ENCODE data around the gene TCP11L2.

Gene TCP11L2

DNA sequence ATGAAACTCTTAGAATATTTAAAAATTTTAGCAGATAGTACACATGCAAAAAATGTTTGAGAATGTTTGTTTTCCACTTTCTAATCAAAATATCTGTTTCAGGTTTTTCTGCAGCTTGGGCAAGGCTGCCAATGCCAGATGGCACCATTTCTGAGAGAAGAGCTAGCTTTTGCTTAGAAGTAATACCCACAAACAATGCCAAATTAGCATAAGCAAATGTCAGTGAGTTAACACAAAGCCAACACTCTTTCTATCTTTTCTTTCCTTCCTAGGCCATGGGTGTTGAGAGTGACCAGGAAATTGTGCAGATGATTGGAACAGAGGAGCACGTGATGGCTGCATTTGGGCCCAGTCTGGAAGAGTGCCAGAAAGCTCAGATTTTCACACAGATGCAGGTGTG, 90.2 kb downstream of the TCP11L2 start:
- Histone ChIP-seq H3K4me1 (ENCODE audit: low read depth, poor library complexity, severe bottlenecking) (no peaks in the 10 kb centered on the region), H3K4me3 (IDR thresholded peaks at IDR 0.05; ENCODE audit: insufficient read depth, low read depth, low read length) (no peak overlapping the region), H3K36me3 (ENCODE audit: insufficient read depth) (no peaks in the 10 kb centered on the region), H3K9ac (no peak overlapping the region), H3K79me2 (ENCODE audit: insufficient read depth, low read depth) (no peaks in the 10 kb centered on the region), H3K4me2 (no peak overlapping the region), H3K27me3 (ENCODE audit: insufficient read depth, low read depth) (no peaks in the 10 kb centered on the region), H2AFZ (ENCODE audit: low read depth) (no peak overlapping the region), H3K27ac (no peak overlapping the region), H4K20me1 (ENCODE audit: insufficient read depth) (no peaks in the 10 kb centered on the region)
- TF ChIP-seq, protein P1, sequence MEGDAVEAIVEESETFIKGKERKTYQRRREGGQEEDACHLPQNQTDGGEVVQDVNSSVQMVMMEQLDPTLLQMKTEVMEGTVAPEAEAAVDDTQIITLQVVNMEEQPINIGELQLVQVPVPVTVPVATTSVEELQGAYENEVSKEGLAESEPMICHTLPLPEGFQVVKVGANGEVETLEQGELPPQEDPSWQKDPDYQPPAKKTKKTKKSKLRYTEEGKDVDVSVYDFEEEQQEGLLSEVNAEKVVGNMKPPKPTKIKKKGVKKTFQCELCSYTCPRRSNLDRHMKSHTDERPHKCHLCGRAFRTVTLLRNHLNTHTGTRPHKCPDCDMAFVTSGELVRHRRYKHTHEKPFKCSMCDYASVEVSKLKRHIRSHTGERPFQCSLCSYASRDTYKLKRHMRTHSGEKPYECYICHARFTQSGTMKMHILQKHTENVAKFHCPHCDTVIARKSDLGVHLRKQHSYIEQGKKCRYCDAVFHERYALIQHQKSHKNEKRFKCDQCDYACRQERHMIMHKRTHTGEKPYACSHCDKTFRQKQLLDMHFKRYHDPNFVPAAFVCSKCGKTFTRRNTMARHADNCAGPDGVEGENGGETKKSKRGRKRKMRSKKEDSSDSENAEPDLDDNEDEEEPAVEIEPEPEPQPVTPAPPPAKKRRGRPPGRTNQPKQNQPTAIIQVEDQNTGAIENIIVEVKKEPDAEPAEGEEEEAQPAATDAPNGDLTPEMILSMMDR (conservative IDR thresholded peaks at IDR 0.05; ENCODE audit: low read depth, low read length), result no peak
